ENCODE data around the gene GPATCH1.

The GPATCH1 gene

GRCh38 chr19:33171222-33171795, 90.3 kb downstream of the GPATCH1 start:
- H3K36me3 ChIP-seq (ENCODE audit: control insufficient read depth in 1 of 2, insufficient read depth in 2 of 2, low read length in 2 of 2): no peaks in the 10 kb centered on the region
- H3K9me3 ChIP-seq (ENCODE audit: control insufficient read depth in 1 of 2, low read length in 2 of 2): no peaks in the 10 kb centered on the region
- no peak overlapping the region for H3K27ac ChIP-seq (ENCODE audit: low read depth, low read length)
- no peaks in the 10 kb centered on the region for H3K27me3 ChIP-seq (ENCODE audit: control insufficient read depth in 1 of 2, insufficient read depth in 2 of 2, low read length in 2 of 2)
- H3K9ac ChIP-seq (ENCODE audit: low read depth in 1 of 2, low read length in 2 of 2): no peak overlapping the region
- H3K4me3 ChIP-seq (ENCODE audit: low read depth in 1 of 2, low read length in 2 of 2): no peak overlapping the region
- H3K4me1 ChIP-seq (ENCODE audit: control insufficient read depth in 1 of 2, insufficient read depth in 2 of 2, low read length in 2 of 2): peaks cover 16 to 19% of the 10 kb centered on the region in 2 donors

GRCh38 chr19:33171916-33172359, 91.0 kb downstream of the GPATCH1 start:
- Histone ChIP-seq H3K9me3 (ENCODE audit: control insufficient read depth in 1 of 2, low read length in 2 of 2) (no peaks in the 10 kb centered on the region), H3K27me3 (ENCODE audit: control insufficient read depth in 1 of 2, insufficient read depth in 2 of 2, low read length in 2 of 2) (no peaks in the 10 kb centered on the region), H3K4me3 (ENCODE audit: low read depth in 1 of 2, low read length in 2 of 2) (no peak overlapping the region), H3K27ac (ENCODE audit: low read depth, low read length) (no peak overlapping the region), H3K4me1 (ENCODE audit: control insufficient read depth in 1 of 2, insufficient read depth in 2 of 2, low read length in 2 of 2) (peaks cover 16 to 19% of the 10 kb centered on the region in 2 donors), H3K36me3 (ENCODE audit: control insufficient read depth in 1 of 2, insufficient read depth in 2 of 2, low read length in 2 of 2) (no peaks in the 10 kb centered on the region), H3K9ac (ENCODE audit: low read depth in 1 of 2, low read length in 2 of 2) (no peak overlapping the region)

GRCh38 chr19:33174186-33174585, 93.2 kb downstream of the GPATCH1 start:
- Histone ChIP-seq H3K9me3 (ENCODE audit: control insufficient read depth in 1 of 2, low read length in 2 of 2) (no peaks in the 10 kb centered on the region), H3K27ac (ENCODE audit: low read depth, low read length) (no peak overlapping the region), H3K9ac (ENCODE audit: low read depth in 1 of 2, low read length in 2 of 2) (no peak overlapping the region)

GRCh38 chr19:33175156-33175782, 94.3 kb downstream of the GPATCH1 start:
- H3K27me3 ChIP-seq (ENCODE audit: control insufficient read depth in 1 of 2, insufficient read depth in 2 of 2, low read length in 2 of 2): no peaks in the 10 kb centered on the region
- no peaks in the 10 kb centered on the region for H3K36me3 ChIP-seq (ENCODE audit: control insufficient read depth in 1 of 2, insufficient read depth in 2 of 2, low read length in 2 of 2)
- H3K27ac ChIP-seq (ENCODE audit: low read depth, low read length): no peak overlapping the region
- H3K4me3 ChIP-seq (ENCODE audit: low read depth in 1 of 2, low read length in 2 of 2): peak overlapping the region; percentile 89 to 92
- H3K4me1 ChIP-seq (ENCODE audit: control insufficient read depth in 1 of 2, insufficient read depth in 2 of 2, low read length in 2 of 2): peaks cover 23 to 25% of the 10 kb centered on the region in 2 donors
- no peaks in the 10 kb centered on the region for H3K9me3 ChIP-seq (ENCODE audit: control insufficient read depth in 1 of 2, low read length in 2 of 2)
- H3K9ac ChIP-seq (ENCODE audit: low read depth in 1 of 2, low read length in 2 of 2): no peak overlapping the region

More at GRCh38 chr19:33174186-33174585, 93.2 kb downstream of the GPATCH1 start:
- Histone ChIP-seq H3K4me3 (ENCODE audit: low read depth in 1 of 2, low read length in 2 of 2) (no peak overlapping the region), H3K4me1 (ENCODE audit: control insufficient read depth in 1 of 2, insufficient read depth in 2 of 2, low read length in 2 of 2) (peaks cover 23 to 25% of the 10 kb centered on the region in 2 donors), H3K36me3 (ENCODE audit: control insufficient read depth in 1 of 2, insufficient read depth in 2 of 2, low read length in 2 of 2) (no peaks in the 10 kb centered on the region), H3K27me3 (ENCODE audit: control insufficient read depth in 1 of 2, insufficient read depth in 2 of 2, low read length in 2 of 2) (no peaks in the 10 kb centered on the region)

- H3K9me3 ChIP-seq (ENCODE audit: control insufficient read depth in 1 of 2, low read length in 2 of 2): no peaks in the 10 kb centered on the region
- H3K4me1 ChIP-seq (ENCODE audit: control insufficient read depth in 1 of 2, insufficient read depth in 2 of 2, low read length in 2 of 2): peaks cover 23 to 25% of the 10 kb centered on the region in 2 donors
- H3K27me3 ChIP-seq (ENCODE audit: control insufficient read depth in 1 of 2, insufficient read depth in 2 of 2, low read length in 2 of 2): no peaks in the 10 kb centered on the region
- H3K4me3 ChIP-seq (ENCODE audit: low read depth in 1 of 2, low read length in 2 of 2): peak overlapping the region; percentile 89 to 92
- H3K36me3 ChIP-seq (ENCODE audit: control insufficient read depth in 1 of 2, insufficient read depth in 2 of 2, low read length in 2 of 2): no peaks in the 10 kb centered on the region
- H3K27ac ChIP-seq (ENCODE audit: low read depth, low read length): peak overlapping the region; percentile 89
- H3K9ac ChIP-seq (ENCODE audit: low read depth in 1 of 2, low read length in 2 of 2): peak overlapping the region; percentile 78 to 94
Observed at GRCh38 chr19:33175886-33176669, 95.1 kb downstream of the GPATCH1 start.

GRCh38 chr19:33176670-33177416, 95.9 kb downstream of the GPATCH1 start:
- peak overlapping the region; percentile 89 to 92 for H3K4me3 ChIP-seq (ENCODE audit: low read depth in 1 of 2, low read length in 2 of 2)
- no peaks in the 10 kb centered on the region for H3K36me3 ChIP-seq (ENCODE audit: control insufficient read depth in 1 of 2, insufficient read depth in 2 of 2, low read length in 2 of 2)
- peaks cover 21 to 23% of the 10 kb centered on the region in 2 donors for H3K4me1 ChIP-seq (ENCODE audit: control insufficient read depth in 1 of 2, insufficient read depth in 2 of 2, low read length in 2 of 2)
- H3K9me3 ChIP-seq (ENCODE audit: control insufficient read depth in 1 of 2, low read length in 2 of 2): no peaks in the 10 kb centered on the region
- no peaks in the 10 kb centered on the region for H3K27me3 ChIP-seq (ENCODE audit: control insufficient read depth in 1 of 2, insufficient read depth in 2 of 2, low read length in 2 of 2)
- peak overlapping the region; percentile 89 for H3K27ac ChIP-seq (ENCODE audit: low read depth, low read length)
- peak overlapping the region; percentile 78 to 94 for H3K9ac ChIP-seq (ENCODE audit: low read depth in 1 of 2, low read length in 2 of 2)

- Histone ChIP-seq H3K4me1 (ENCODE audit: control insufficient read depth in 1 of 2, insufficient read depth in 2 of 2, low read length in 2 of 2) (peaks cover 16 to 23% of the 10 kb centered on the region in 2 donors), H3K27me3 (ENCODE audit: control insufficient read depth in 1 of 2, insufficient read depth in 2 of 2, low read length in 2 of 2) (no peaks in the 10 kb centered on the region), H3K36me3 (ENCODE audit: control insufficient read depth in 1 of 2, insufficient read depth in 2 of 2, low read length in 2 of 2) (no peaks in the 10 kb centered on the region), H3K27ac (ENCODE audit: low read depth, low read length) (peak overlapping the region; percentile 76), H3K9ac (ENCODE audit: low read depth in 1 of 2, low read length in 2 of 2) (peak overlapping the region; percentile 21 to 38), H3K4me3 (ENCODE audit: low read depth in 1 of 2, low read length in 2 of 2) (peak overlapping the region; percentile 70 to 92), H3K9me3 (ENCODE audit: control insufficient read depth in 1 of 2, low read length in 2 of 2) (no peaks in the 10 kb centered on the region)
Observed at GRCh38 chr19:33177417-33177979, 96.5 kb downstream of the GPATCH1 start.
